Fibroblast of lung (primary cell): ENCODE data around the gene CNN3. TPM values are rescaled to one million over a fixed set of nuclear protein-coding genes. Genes with fewer than 3 reads are reported as not detected.
A peak's percentile ranks its signal among the peaks of the same experiment; 100 is the strongest.

Experiments
- DNase-seq, 2 donors: peaks; one replicate each; pipeline versions ENCODE4 v3.0.0 to v3.0.0-alpha.2; 2010; ENCODE audit warnings: low read depth in 2 of 2
- H2AFZ ChIP-seq: 2 replicates; pipeline ENCODE4 v1.5.1; 2012; ENCODE audit warnings: low read length, control low read depth, inconsistent platforms
- H3K27ac ChIP-seq: 2 replicates; pipeline ENCODE4 v1.5.1; 2011; ENCODE audit warnings: low read length, control low read depth; ENCODE audit not compliant: insufficient read depth
- H3K27me3 ChIP-seq: 2 replicates; pipeline ENCODE4 v1.5.1; 2011; ENCODE audit warnings: mild to moderate bottlenecking, low read length; ENCODE audit not compliant: control insufficient read depth, insufficient read depth
- H3K36me3 ChIP-seq: 2 replicates; pipeline ENCODE4 v1.5.1; 2011; ENCODE audit warnings: low read length; ENCODE audit not compliant: control insufficient read depth, insufficient read depth
- H3K4me1 ChIP-seq: 2 replicates; pipeline ENCODE4 v1.5.1; 2011; ENCODE audit warnings: low read length; ENCODE audit not compliant: control insufficient read depth, insufficient read depth; ENCODE audit errors: extremely low read depth
- H3K4me2 ChIP-seq: 2 replicates; pipeline ENCODE4 v1.5.1; 2011; ENCODE audit warnings: low read length, control low read depth; ENCODE audit not compliant: insufficient read depth; ENCODE audit errors: extremely low read depth
- H3K4me3 ChIP-seq, 4 experiments: fragments of 200-600 bp in 1 of 4; sonication (generic) in 1 of 4; replicated peaks in 1 of 4; 2 replicates each; pipeline ENCODE4 v1.5.1; 2011 to 2016; ENCODE audit warnings: low read length in 4 of 4, low read depth in 3 of 4, mild to moderate bottlenecking in 3 of 4, control low read depth in 2 of 4, inconsistent platforms in 1 of 4, mixed read lengths in 1 of 4; ENCODE audit not compliant: insufficient read depth in 1 of 4; ENCODE audit errors: control extremely low read depth in 1 of 4
- H3K79me2 ChIP-seq: 2 replicates; pipeline ENCODE4 v1.5.1; 2012; ENCODE audit warnings: mild to moderate bottlenecking, low read length, inconsistent platforms; ENCODE audit not compliant: control insufficient read depth, insufficient read depth
- H3K9ac ChIP-seq: 2 replicates; pipeline ENCODE4 v1.5.1; 2011; ENCODE audit warnings: mild to moderate bottlenecking, low read length, control low read depth; ENCODE audit not compliant: insufficient read depth
- H3K9me3 ChIP-seq: 2 replicates; pipeline ENCODE4 v1.5.1; 2012; ENCODE audit warnings: low read depth, low read length; ENCODE audit not compliant: control insufficient read depth, insufficient read depth
- H4K20me1 ChIP-seq: 2 replicates; pipeline ENCODE4 v1.5.1; 2011; ENCODE audit warnings: low read length; ENCODE audit not compliant: control insufficient read depth, insufficient read depth; ENCODE audit errors: extremely low read depth
- EZH2 ChIP-seq: IDR thresholded peaks from 2 replicates; pipeline ENCODE4 v1.5.1; 2012; ENCODE audit warnings: low read length, control low read depth, mild to moderate bottlenecking; ENCODE audit errors: missing control alignments
- polyA plus RNA-seq, 2 donors: library from polyadenylated mRNA; depleted of rRNA in 1 of 2; stranded (reverse) in 1 of 2; unstranded in 1 of 2; fragments of >200 nt; gene quantifications; 2 replicates each; pipeline ENCODE4 v1.2.1, GENCODE V29; 2011 to 2012; ENCODE audit warnings: missing spikeins in 1 of 2
- total RNA-seq: library from RNA; depleted of rRNA; stranded (reverse); fragments of >200 nt; gene quantifications from 2 replicates; pipeline ENCODE4 v1.2.1, GENCODE V29; 2014
- TF ChIP-seq, protein P1 (sequence below), 2 donors: IDR thresholded peaks in 1 of 2; conservative IDR thresholded peaks in 1 of 2; 1 replicate in 1 of 2; 2 replicates in 1 of 2; pipeline ENCODE4 v1.5.1; 2011 to 2012; ENCODE audit warnings: low read length in 2 of 2, control low read depth in 1 of 2, inconsistent platforms in 1 of 2, low read depth in 1 of 2, mild to moderate bottlenecking in 1 of 2

Gene CNN3
- total and polyA plus RNA-seq, 2 donors (not counting 1 experiment from before 2014, with no cell fraction given) = 601 to 670 TPM

DNA sequence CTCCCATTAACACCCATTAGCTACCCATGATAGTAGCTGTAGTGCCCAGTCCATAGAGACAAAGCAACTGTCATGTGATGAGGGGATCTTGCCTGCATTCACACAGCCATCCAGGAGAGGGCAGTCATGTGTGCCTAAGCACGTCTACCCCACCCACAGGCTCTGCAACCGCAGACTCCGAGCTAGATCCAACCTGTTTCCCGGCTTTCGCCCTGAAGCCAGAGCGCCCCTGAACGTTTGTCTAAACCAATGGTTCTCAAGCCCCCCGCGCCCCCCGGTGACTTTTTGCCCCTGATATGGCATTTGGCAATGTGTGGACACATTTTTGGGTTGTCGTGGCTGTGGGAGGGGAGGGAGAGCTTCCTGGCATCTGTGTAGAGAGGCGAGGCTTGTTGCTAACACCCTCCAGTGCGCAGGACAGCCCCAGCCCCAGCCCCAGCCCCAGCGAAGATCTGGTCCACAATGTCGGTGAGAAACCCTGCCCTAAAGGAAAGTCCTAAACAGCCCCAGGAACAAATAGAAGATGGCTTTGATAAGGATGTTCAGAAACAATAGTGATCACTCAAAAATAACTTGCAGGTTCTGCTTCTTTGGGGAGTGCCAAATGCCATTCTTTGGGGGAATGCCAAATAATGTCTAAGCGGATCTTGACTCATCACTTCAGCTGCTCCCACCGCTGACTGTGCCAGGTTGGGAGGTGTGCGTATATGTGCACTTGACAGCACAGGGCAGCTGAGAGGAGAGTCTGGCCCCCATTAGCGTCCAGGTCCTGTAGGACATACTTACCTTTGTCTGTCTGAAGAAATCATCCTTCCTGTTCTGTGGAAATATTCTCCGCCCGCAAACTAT, 72.2 kb downstream of the CNN3 start:
- Histone ChIP-seq H3K27me3 (no peaks in the 10 kb centered on the region), H3K4me3 (peak overlapping the region; percentile 27 to 64 (median 41)), H3K4me2 (peak overlapping the region; percentile 82), H3K27ac (peak overlapping the region; percentile 75), H3K9ac (peak overlapping the region; percentile 48), H3K36me3 (no peaks in the 10 kb centered on the region), H3K9me3 (no peaks in the 10 kb centered on the region), H3K4me1 (peaks cover 7% of the 10 kb centered on the region), H2AFZ (peak overlapping the region; percentile 39), H4K20me1 (no peaks in the 10 kb centered on the region), H3K79me2 (no peaks in the 10 kb centered on the region)
- TF ChIP-seq, protein P1, sequence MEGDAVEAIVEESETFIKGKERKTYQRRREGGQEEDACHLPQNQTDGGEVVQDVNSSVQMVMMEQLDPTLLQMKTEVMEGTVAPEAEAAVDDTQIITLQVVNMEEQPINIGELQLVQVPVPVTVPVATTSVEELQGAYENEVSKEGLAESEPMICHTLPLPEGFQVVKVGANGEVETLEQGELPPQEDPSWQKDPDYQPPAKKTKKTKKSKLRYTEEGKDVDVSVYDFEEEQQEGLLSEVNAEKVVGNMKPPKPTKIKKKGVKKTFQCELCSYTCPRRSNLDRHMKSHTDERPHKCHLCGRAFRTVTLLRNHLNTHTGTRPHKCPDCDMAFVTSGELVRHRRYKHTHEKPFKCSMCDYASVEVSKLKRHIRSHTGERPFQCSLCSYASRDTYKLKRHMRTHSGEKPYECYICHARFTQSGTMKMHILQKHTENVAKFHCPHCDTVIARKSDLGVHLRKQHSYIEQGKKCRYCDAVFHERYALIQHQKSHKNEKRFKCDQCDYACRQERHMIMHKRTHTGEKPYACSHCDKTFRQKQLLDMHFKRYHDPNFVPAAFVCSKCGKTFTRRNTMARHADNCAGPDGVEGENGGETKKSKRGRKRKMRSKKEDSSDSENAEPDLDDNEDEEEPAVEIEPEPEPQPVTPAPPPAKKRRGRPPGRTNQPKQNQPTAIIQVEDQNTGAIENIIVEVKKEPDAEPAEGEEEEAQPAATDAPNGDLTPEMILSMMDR (conservative IDR thresholded peaks at IDR 0.05 in 1 of 2, IDR thresholded peaks at IDR 0.05 in 1 of 2; ENCODE audit: low read depth in 1 of 2, low read length in 2 of 2) = peak; percentile 93 to 98
- TF ChIP-seq EZH2 = no peak
- DNase-seq = peak; percentile 93 to 95

GRCh38 chr1:94852788-94853187, 74.1 kb downstream of the CNN3 start:
- no peak overlapping the region for H3K4me2 ChIP-seq
- H3K4me1 ChIP-seq = peaks cover 7% of the 10 kb centered on the region
- no peak overlapping the region for H3K27ac ChIP-seq
- no peaks in the 10 kb centered on the region for H3K9me3 ChIP-seq
- no peak overlapping the region for H3K9ac ChIP-seq
- no peaks in the 10 kb centered on the region for H3K27me3 ChIP-seq
- no peak overlapping the region for H3K4me3 ChIP-seq
- H3K79me2 ChIP-seq = no peaks in the 10 kb centered on the region
- H4K20me1 ChIP-seq = no peaks in the 10 kb centered on the region
- H3K36me3 ChIP-seq = no peaks in the 10 kb centered on the region
- TF ChIP-seq, protein P1 (conservative IDR thresholded peaks at IDR 0.05 in 1 of 2, IDR thresholded peaks at IDR 0.05 in 1 of 2; ENCODE audit: low read depth in 1 of 2, low read length in 2 of 2) = peak; percentile 15 to 17
- TF ChIP-seq EZH2 = no peak
- no peak overlapping the region for H2AFZ ChIP-seq
- peak in 1 of 2 donors; percentile 55 for DNase-seq

GRCh38 chr1:94851571-94851970, 75.3 kb downstream of the CNN3 start:
- Histone ChIP-seq H3K4me1 (peaks cover 7% of the 10 kb centered on the region), H3K4me2 (no peak overlapping the region), H3K9ac (no peak overlapping the region), H3K79me2 (no peaks in the 10 kb centered on the region), H3K9me3 (no peaks in the 10 kb centered on the region), H3K4me3 (no peak overlapping the region), H3K27ac (no peak overlapping the region), H3K36me3 (no peaks in the 10 kb centered on the region), H4K20me1 (no peaks in the 10 kb centered on the region), H2AFZ (no peak overlapping the region), H3K27me3 (no peaks in the 10 kb centered on the region)
- no peak for DNase-seq
- TF ChIP-seq, protein P1 (conservative IDR thresholded peaks at IDR 0.05 in 1 of 2, IDR thresholded peaks at IDR 0.05 in 1 of 2; ENCODE audit: low read depth in 1 of 2, low read length in 2 of 2) = no peak
- no peak for TF ChIP-seq EZH2

Other genes with a start within 250 kb of the CNN3 start
- 6.2 and 9.7 TPM in 2 replicates for gene SLC44A3, start 106.8 kb downstream of the CNN3 start, total RNA-seq
- gene SLC44A3, start 106.8 kb downstream of the CNN3 start, polyA plus RNA-seq = 2.0 and 3.9 TPM in 2 replicates
- 3.8 and 4.6 TPM in 2 replicates for gene ALG14, start 145.8 kb upstream of the CNN3 start, total RNA-seq
- 3.5 TPM in 2 replicates for gene ALG14, start 145.8 kb upstream of the CNN3 start, polyA plus RNA-seq
- gene TLCD4, start 190.2 kb upstream of the CNN3 start, total RNA-seq = 0.51 and 2.1 TPM in 2 replicates
- gene TLCD4, start 190.2 kb upstream of the CNN3 start, polyA plus RNA-seq = 0.70 and 1.5 TPM in 2 replicates